ENCODE results near the gene MCRS1. TPM values are rescaled to one million over a fixed set of nuclear protein-coding genes. Genes with fewer than 3 reads are reported as not detected.

Gene MCRS1
- total and polyA plus RNA-seq, 10 of the 15 experiments (the other 5 are each of a cell fraction or from before 2014, with no cell fraction given) = 34.3 to 82.8 (median 57.6) TPM

- FAIRE-seq (no peak), ATAC-seq (no peak), DNase-seq (ENCODE audit: low read depth, low spot score) (no peak)
- intact Hi-C loops (cut with micrococcal nuclease; ENCODE audit: unreplicated experiment) (no loop called here), in situ Hi-C loops (cut with MboI) (no loop called here)
- H3K4me2 ChIP-seq (ENCODE audit: control insufficient read depth, insufficient read depth) = no peak overlapping the region
- H3K9me3 ChIP-seq (replicated peaks; ENCODE audit: control insufficient read depth, insufficient read depth, low read length) = no peaks in the 10 kb centered on the region
- H2AFZ ChIP-seq (ENCODE audit: control insufficient read depth, low read depth, low read length) = no peak overlapping the region
- ChIA-PET RAD21 (ENCODE audit: unreplicated experiment) (no interaction called here), CTCF (interaction anchor here (1.1 to 3.0 kb wide), 2 partner anchors 22 to 201 kb away, joined by 7 to 8 read pairs; no protein-coding TSS in a partner anchor), POLR2A (no interaction called here), SMC1A (ENCODE audit: uncharacterized antibody, unreplicated experiment) (no interaction called here)
- H4K20me1 ChIP-seq (ENCODE audit: control insufficient read depth, insufficient read depth) = no peaks in the 10 kb centered on the region
- peaks cover 23 to 27% of the 10 kb centered on the region in 2 experiments for H3K36me3 ChIP-seq (ENCODE audit: control insufficient read depth in 2 of 2, insufficient read depth in 2 of 2, low read length in 1 of 2)
- WGBS (ENCODE audit: insufficient coverage, insufficient replicate concordance, low lambda C conversion rate, missing lambda C conversion rate) = 96% methylated on average over 13 of the region's 17 CpGs
- no peaks in the 10 kb centered on the region for H3K79me2 ChIP-seq (ENCODE audit: control insufficient read depth, insufficient read depth, low read length)
- H3K4me1 ChIP-seq (ENCODE audit: control insufficient read depth, insufficient read depth, low read length) = no peaks in the 10 kb centered on the region
- H3K9ac ChIP-seq (ENCODE audit: control insufficient read depth, insufficient read depth, low read length) = no peak overlapping the region
- no peak overlapping the region for H3K4me3 ChIP-seq
- H3K27ac ChIP-seq (ENCODE audit: control insufficient read depth, insufficient read depth) = no peak overlapping the region
- BruUV-seq (replicated peaks) = no TSS peak
- H3K27me3 ChIP-seq (replicated peaks in 1 of 2; ENCODE audit: control insufficient read depth in 2 of 2, insufficient read depth in 2 of 2, low read length in 1 of 2) = no peaks in the 10 kb centered on the region
- TF ChIP-seq KDM1A (IDR thresholded peaks at IDR 0.05; ENCODE audit: borderline replicate concordance) (no peak), BHLHE40 (IDR thresholded peaks at IDR 0.05; ENCODE audit: borderline replicate concordance in 1 of 2, low read depth in 2 of 2, low read length in 1 of 2) (no peak), ATF3 (IDR thresholded peaks at IDR 0.05; ENCODE audit: borderline replicate concordance, extremely low read depth, low read depth, low read length) (no peak), ZBTB4 (CRISPR knock-in tag; IDR thresholded peaks at IDR 0.05) (no peak)
Measured at GRCh38 chr12:49559011-49559675, 8.8 kb downstream of the MCRS1 start.

All from GM12878 (cell line).